Right forelimb (tissue), 1 donor: ENCODE measurements around the gene GALR2.
"Not testable (repeated sequence)": the region's sequence is repeated elsewhere in the genome, so short reads cannot be mapped to it uniquely, and the experiment has no call there.

Experiments used
- DNase-seq: peaks from one replicate; pipeline ENCODE4 v3.0.0-alpha.2; 2018

The GALR2 gene, protein sequence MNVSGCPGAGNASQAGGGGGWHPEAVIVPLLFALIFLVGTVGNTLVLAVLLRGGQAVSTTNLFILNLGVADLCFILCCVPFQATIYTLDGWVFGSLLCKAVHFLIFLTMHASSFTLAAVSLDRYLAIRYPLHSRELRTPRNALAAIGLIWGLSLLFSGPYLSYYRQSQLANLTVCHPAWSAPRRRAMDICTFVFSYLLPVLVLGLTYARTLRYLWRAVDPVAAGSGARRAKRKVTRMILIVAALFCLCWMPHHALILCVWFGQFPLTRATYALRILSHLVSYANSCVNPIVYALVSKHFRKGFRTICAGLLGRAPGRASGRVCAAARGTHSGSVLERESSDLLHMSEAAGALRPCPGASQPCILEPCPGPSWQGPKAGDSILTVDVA

DNA sequence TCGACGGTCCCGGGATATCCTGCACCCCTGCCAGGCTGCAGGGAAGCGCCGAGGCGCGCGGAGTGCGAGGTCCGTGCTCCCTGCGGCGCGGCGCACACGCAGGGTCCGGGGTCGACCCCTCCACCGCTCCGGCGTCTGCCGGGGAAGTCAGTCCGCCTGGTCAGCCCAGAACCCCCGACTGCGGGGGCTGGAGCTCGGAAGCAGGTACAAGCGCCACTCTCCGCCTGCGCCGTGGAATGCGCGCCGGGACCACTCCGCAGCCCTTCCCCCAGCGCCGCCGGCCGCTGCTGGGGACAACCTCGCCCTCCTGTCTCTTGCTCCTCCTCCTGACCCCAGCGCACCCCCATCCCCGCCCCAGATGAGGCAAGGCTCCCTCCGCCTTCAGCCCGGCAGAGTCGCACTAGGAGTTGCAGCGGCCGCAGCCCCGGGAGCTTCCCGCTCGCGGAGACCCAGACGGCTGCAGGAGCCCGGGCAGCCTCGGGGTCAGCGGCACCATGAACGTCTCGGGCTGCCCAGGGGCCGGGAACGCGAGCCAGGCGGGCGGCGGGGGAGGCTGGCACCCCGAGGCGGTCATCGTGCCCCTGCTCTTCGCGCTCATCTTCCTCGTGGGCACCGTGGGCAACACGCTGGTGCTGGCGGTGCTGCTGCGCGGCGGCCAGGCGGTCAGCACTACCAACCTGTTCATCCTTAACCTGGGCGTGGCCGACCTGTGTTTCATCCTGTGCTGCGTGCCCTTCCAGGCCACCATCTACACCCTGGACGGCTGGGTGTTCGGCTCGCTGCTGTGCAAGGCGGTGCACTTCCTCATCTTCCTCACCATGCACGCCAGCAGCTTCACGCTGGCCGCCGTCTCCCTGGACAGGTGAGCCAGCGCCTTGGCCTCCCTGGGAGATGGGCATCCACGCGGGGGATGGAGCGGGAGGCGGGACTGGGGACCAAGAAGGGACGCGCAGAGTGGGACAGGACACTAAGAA is at the start of gene GALR2:
Gene GALR2, plus strand, starts transcription at position 392 of the 974 bp plus-strand sequence. Its CDS starts 103 bp downstream, at position 495.
- no peak for DNase-seq

DNA sequence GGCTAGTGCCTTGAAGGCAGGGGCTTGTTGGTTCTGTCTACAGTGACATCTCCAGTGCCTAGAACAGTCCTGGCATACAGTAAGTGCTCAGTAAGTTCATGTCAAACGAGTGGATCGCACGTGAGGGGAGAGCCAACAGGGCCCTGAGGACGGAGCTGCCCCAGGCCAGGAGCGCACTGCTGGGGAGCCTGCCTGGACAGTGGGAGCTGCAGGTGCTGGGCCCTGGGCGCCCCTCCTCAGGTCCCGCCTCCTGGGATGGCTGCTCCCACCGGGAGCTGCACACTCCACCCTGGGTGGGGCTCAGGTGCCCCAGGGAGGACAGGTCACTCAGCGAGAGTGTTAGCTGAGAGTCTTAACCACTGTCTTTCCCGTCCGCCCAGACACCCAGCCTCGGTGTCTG is 49.3 kb upstream of the GALR2 start:
- no peak for DNase-seq

DNA sequence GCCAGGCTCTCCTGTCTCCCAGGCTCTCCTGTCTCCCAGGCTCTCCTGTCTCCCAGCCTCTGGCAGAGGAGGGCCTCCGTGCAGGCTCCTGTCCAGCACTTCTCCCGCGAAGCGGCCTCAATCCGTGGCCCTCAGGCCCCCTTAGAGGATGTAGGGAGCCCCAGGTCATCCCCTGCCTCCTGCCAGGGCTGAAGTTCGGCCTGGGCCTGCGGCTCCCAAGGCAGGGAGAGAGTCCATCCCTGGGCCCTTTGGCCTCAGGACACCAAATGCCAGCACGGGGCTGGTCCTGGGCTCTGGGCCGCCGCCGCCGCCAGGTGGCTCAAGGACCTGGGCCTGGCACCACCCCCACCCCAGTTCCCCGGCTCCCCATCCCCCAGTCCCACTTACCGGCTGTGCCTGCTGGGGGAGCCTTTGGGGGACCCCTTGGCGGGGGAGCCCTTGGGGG is 47.8 kb upstream of the GALR2 start:
- DNase-seq: no peak

DNA sequence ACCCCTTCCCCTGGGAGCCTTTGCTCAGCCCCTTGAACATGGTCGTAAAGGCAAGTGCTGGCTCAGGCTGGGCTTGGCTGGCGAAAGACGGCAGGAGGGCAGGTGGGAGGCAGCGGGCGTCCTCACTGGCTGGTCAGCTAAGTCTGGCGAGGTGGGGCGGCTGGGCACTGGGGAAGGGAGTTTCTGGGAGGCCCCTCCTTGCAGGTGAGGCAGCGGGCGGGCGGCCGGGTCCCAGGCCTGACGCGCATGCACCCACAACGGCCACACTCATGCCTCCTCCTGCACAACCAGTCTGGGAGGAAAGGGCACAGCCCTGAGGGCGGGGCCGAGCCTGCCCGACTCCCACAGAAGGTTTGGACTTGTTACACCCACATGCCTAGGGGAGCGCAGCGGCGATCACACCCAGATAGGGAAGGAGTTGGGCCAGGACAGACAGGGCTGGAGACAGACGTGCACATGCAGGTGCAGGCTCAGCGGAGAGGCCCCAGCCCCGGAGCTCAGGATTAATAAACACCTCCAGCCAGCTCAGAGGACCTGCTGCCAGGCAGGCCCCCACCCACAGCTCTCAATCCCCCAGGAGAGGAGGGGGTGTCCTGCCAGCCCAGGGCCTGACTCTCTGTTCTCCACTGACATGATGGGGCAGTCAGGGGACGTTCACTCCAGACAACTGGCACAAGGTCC is 47.3 kb upstream of the GALR2 start, which contains the start of gene EVPL:
Gene EVPL, minus strand, starts transcription at position 148 of the 681 bp plus-strand sequence. Its CDS starts 108 bp downstream, at position 40.
- DNase-seq: no peak

DNA sequence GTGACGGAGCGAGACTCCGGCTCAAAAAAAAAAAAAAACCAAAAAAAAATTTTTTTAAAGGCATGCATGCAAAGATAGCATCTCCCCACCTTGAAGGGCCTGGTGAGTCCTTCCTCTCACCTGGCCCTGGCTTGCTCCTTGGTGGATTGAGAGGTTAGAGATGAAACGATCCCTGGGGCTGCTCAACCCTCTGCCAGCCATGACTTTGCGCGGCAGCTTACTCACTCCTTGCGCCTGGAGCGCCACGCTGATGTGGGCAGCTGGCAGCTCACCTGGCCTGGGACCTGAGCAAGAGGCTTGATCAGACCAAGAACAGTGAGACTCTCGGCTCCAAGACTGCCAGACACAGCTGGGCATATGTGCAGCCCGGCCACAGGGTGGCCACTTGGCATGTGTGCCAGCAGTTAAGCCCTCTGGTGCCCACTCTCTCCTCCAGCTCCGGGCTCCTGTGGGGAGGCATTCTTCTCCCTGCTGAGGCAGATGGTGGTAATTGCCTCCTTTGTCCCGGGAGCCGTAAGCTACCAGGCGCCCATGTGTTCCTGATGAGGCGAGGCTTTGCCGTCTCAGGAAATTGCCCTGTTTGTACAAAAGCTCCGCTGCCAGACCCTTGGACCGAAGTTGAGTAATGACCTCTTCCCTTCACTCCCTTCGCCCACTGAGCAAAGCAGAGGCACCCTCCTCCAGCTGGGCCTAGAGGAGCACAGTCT is 42.4 kb upstream of the GALR2 start:
- no peak for DNase-seq

DNA sequence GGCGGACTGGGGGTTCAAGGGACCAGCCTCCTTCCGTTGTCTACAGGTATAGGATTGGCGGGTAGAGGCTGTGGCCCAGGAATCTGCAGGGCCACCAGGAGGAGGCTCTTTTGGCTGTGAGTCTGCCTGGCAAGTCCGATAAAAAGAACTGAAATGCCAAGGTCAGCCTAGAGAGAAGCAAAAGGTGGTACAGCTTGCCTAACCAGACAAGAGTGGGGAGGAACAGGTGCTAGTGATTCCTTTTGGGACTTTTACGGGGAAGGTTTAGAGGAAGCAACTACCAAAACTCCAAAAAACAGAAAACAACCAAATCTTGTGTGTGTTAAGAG is 41.8 kb upstream of the GALR2 start:
- DNase-seq: no peak

DNA sequence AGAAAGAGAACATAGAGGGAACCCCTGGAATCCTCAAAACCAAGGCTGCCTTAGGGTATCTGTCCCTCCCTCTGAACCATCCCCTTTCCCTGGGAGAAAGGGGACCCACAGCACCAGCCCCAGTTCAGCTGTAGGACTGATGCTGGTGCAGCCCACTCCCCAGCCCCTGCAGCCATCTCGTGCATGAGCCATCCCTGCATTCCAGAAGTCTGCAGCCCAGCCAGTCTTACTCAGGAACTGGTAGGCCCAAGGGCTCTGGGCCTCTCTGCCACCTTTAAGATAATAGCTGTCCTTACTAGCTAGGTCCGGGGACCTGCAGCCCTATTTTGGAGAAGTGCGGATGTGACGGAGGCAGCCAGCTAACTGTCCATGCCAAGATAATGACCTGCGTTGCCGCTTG is 41.4 kb upstream of the GALR2 start:
- no peak for DNase-seq

DNA sequence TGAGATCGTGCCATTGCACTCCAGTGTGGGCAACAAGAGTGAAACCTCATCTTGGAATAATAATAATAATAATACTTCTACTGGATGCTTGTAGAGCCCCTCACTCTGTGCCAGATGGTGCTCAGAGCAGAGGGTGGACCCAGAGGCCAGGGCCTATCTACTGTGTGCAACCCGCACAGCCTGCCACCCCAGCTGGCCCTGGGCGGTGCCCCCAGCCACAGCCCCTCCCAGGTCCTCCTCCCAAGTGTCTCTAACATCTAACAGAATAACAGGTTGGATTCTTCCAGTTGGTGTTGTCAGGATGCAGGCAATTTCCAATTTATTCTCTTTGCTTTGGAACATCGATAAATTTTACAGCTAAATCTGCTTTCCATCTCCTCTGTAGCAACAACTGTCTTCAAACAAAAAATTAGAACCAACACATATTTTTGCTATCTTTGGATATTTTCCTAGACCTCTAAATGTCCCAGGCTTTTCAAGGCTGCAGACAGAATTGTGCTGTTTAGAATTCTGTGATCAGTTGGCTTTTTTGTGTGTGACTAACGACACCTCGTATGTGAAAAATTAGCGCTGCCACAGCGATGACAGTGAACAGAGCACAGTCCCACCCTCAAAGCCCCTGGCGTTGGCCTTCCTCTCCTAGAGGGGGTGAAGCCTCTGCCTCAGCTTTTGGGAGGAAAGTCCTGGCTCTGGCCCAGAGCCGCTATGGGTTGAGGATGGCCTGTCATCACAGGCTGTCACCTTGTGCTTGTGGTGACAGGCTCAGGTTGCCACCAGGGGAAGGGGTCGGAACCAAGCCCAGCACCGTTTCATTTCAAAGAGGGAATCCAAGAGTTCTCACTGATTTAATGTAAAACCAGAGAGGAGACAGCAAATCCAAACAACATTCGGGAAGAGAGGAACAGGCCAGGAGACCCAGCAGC is 39.9 kb upstream of the GALR2 start:
- no peak for DNase-seq

DNA sequence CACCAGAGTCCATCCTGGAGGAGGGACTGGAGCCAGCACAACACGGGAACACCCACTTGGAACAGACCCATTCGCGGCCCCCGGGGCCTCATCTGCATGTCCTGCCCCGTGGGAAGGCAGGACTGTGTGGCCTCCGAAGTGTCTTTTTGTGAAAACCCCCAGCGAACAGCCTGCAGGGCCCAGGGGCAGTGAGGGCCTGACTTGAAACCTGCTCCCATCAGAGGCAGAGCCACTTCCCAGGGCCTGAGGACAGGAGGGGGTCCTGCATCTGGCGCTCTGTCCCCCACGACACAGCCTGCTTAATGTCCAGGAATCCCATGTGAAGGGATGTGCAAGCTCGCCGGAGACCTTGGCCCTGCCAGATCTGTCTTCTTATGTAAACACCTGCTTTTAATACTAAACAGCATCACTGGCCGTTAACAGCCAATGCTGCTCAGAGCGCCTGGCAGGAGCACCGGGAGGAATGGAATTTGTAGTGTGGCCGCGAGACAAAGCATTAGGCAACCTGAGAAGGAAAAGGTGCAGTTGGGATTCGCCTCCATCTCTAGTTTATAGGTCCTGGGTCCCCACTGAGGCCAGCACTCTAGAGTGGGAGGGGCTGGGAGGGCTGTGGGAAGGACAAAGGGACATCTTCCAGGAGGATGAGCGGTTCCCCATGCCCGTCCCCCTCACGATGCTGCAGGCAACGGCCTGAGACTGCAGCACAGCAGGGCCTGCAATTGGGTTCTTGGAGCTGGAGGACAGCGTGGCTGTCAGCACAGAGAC is 37.9 kb upstream of the GALR2 start:
- no peak for DNase-seq

DNA sequence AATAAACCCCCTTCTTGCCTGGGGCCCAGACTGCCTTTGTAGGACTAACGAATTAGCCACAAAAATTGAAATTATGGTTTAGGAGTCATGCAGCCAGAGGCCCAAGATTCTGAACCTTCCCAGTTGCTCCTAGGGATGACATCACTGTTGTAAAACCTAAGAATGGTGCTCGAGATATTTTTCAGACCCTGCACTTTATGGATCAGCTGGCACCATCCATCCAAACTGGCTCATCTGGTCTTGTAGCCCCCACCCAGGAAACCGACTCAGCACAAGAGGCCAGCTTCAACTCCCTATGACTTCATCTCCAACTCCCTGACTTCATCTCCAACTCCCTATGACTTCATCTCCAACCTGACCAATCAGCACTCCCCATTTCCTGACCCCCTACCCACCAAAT is 36.5 kb upstream of the GALR2 start:
- DNase-seq: no peak

DNA sequence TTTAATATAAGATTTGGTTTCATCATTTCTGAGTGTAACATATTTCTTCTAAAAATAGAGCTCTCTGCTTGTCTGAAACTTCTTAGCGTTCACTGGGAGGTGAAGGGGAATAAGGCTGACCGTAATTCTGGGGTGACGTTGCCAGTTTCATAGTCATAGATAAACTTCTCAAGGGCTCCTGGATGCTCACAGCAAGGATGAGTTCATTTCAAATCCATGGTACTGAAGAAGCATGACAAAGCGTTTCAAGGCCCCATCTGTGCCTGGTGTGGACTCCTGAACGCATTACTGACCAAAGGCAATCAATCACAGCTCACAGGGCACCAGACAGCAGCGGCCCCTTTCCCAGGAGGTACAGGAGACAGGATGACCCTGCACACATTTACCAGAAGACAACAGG is 35.5 kb upstream of the GALR2 start:
- no peak for DNase-seq

DNA sequence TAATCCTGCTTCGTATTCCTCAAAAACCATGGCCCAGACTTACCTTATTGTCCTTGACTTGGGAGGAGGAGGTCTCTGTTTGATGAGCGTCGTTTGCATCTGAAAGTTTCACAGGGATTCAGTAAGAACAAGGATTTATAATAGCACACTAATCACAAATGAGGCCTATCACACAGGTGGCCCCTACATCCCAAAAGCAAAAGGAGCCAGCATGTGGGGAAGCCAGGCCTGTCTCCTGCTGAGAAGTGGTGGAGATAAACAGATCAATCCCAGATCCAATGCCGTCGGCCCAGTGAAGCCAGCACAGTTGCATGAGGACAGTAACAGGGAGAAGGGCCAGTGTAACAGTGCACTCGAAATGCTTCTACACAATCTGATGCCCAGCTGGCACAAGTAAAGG is 34.2 kb upstream of the GALR2 start:
- no peak for DNase-seq

DNA sequence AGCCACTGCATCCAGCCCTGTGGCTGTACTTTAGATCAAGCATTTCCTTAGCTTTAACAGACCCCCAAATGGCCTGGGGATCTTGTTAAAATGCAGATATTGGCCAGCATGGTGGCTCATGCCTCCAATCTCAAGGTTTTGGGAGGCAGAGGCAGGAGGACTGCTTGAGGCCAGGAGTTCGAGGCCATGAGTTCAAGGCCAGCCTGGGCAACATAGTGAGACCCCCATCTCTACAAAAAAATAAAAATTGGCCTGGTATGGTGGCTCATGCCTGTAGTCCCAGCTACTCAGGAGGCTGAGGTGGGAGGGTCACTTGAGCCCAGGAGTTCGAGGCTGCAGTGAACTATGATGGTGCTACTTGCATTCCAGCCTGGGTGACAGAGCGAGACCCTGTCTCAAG is 31.7 kb upstream of the GALR2 start:
- not testable (repeated sequence) for DNase-seq

DNA sequence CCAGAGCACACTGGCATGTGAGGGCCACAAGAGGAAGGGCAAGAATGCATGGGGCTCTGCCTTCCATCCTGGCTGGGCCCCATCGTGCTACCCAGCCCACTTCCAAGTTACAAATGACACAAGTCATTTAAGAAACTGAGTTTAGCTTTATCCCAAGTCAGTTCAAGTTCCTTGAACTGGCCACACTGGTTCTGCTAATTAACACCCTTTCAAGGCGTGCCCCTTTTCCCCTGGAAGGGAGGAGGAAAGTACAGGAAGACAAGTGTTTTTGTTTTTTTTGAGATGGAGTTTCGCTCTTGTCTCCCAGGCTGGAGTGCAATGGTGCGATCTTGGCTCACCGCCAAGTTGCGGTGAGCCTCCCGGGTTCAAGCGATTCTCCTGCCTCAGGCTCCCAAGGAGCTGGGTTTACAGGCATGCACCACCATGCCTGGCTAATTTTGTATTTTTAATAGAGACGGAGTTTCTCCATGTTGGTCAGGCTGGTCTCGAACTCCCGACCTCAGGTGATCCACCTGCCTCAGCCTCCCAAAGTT is 30.0 kb upstream of the GALR2 start:
- DNase-seq: not testable (repeated sequence)

DNA sequence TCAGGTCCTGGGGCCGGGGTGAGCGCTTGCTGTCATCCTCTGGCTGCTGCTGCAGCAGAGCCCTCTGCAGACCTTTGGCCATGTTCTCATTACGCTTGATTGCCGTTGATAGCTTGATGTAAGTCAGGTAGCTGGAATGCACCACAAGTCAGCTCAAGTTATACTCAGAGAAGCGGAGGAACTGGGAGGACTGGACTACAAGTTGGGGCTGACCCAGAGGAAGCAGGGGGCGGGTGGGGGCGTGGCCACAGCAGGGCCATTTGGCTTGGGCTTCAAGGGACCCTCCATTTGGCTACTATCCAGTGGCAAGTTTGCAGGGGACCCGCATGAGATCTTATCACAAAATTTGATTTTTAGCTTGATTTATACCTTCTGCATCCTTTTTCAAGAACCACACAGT is 28.5 kb upstream of the GALR2 start:
- no peak for DNase-seq

DNA sequence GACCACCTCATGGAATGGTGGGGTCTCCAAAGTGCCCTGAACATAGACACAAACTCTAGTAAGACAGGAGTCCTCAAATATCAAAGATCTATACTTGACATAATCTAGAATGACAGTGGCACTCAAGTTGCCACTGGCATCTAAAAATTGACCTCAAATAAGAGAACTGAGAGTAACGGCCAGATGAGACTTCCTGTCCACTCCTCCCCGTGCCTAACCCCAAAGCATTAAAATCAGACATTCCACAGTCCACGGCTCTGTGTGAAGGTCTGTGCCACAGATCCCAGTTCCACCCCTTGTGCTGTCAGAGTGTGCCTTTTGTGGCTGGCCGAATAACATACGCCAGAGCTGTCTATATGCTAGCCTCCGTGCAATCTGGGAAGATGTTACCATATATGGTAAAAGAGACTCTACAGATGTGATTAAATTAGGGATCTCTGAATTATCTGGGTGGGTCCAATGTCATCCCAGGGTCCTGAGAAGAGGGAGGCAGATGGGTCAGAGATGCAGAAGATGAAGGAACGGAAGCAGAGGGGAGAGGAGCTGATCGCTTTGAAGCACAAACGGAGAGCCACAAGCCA is 26.5 kb upstream of the GALR2 start:
- no peak for DNase-seq

DNA sequence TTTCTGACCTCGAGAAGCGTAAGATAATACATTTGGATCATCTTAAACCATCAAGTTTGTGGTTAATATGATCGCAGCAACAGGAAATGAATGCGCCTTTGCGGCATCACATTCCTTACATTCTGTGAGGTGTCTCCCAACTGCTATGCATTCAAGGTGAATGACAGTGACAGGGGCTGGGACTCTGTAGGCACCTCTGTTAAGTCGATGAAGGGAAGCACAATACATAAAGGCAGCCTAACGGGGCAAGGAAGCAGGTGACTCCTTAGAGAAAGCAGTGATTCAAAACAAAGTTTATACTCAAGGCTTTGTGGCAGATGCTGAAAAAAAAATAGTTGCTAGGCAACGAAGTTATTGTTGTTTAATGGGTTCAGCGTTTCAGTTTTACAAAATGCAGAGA is 25.9 kb upstream of the GALR2 start:
- no peak for DNase-seq

DNA sequence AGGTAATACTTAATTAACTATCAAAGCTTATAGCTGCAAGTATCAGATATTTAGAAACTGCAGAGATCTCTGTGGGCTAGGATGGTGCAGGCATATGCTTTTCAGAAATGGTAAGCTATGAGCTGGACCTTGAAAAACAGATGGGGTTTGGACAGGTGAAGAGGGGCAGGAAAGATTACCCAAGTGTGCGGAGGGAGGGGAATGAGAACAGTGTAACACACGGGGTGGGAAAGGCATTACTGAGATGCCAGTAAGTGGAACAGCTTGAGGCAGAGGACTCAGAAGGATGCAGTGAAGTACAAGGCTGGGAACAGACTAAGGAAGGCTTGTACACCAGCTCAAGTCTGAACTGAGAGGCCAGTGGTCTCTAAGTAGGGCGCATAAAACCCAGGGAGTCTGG is 25.3 kb upstream of the GALR2 start:
- DNase-seq: no peak

DNA sequence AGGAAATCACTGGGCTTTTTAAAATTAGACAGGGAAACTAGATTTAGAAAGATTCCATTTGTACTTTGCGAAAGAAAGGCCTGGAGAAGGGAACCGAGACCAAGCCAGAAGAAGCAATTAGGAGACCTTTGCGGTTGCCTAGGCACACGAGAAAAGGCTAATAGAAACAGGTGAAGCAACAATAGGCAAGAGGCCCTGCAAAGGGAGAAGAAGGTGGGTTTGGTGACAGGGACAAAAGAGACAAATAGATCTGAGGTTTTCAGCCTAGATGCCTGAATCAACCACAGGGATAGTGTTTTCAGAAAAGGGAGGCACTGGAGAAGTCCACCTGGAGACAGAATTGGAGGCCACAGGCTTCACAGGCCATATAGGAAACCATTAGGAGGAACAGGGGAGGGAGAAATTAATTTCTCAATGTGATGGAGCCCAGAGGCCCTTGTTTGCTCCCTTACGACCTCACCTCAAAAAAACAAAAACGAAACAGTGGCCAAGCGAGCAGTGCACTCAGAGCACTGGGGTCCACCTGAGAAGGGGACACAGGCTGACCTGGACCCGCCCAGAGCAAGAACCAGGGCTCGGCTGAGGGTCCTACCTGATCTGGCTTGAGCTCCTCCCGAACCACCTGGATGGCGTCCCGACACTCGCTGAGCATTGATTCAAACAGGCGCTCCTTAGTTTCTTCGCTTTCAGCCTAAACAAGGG is 24.6 kb upstream of the GALR2 start:
- DNase-seq: no peak
